ENCODE data around the gene WWP2. TPM values are rescaled to one million over a fixed set of nuclear protein-coding genes. Genes with fewer than 3 reads are reported as not detected.

WWP2 gene
- total and polyA plus RNA-seq, 9 donors = 22.5 to 49.4 (median 39.3) TPM

GRCh38 chr16:69840975-69841374, 78.8 kb downstream of the WWP2 start:
- no peaks in the 10 kb centered on the region for H3K36me3 ChIP-seq
- no peak for DNase-seq
- H3K4me1 ChIP-seq (ENCODE audit: insufficient read depth) = no peaks in the 10 kb centered on the region
- no peak overlapping the region for H3K4me3 ChIP-seq
- WGBS, 3 donors = 85 to 95% (median 91%) methylated on average over 2 of the region's 2 CpGs
- no peak overlapping the region for H3K27ac ChIP-seq
- H3K27me3 ChIP-seq = no peaks in the 10 kb centered on the region
- no peaks in the 10 kb centered on the region for H3K9me3 ChIP-seq
- TF ChIP-seq CTCF (IDR thresholded peaks at IDR 0.05) = no peak
- no peak for TF ChIP-seq EP300 (IDR thresholded peaks at IDR 0.05)
- intact Hi-C loops (cut with DNase I) = no loop called here

GRCh38 chr16:69844441-69844840, 82.3 kb downstream of the WWP2 start:
- H3K9me3 ChIP-seq = no peaks in the 10 kb centered on the region
- H3K27me3 ChIP-seq = no peaks in the 10 kb centered on the region
- peaks cover 7% of the 10 kb centered on the region for H3K4me1 ChIP-seq (ENCODE audit: insufficient read depth)
- 75 to 85% (median 77%) methylated on average over 8 of the region's 8 CpGs for WGBS, 3 donors
- no peaks in the 10 kb centered on the region for H3K36me3 ChIP-seq
- H3K27ac ChIP-seq = no peak overlapping the region
- no peak overlapping the region for H3K4me3 ChIP-seq
- no peak for TF ChIP-seq CTCF (IDR thresholded peaks at IDR 0.05)
- TF ChIP-seq POLR2A (IDR thresholded peaks at IDR 0.05) = no peak
- TF ChIP-seq EP300 (IDR thresholded peaks at IDR 0.05) = no peak
- intact Hi-C loops (cut with DNase I) = no loop called here
- no peak for DNase-seq

- Histone ChIP-seq H3K4me3 (no peak overlapping the region), H3K9me3 (no peaks in the 10 kb centered on the region), H3K36me3 (no peaks in the 10 kb centered on the region), H3K27ac (no peak overlapping the region), H3K27me3 (no peaks in the 10 kb centered on the region), H3K4me1 (ENCODE audit: insufficient read depth) (peaks cover 7% of the 10 kb centered on the region)
- intact Hi-C loops (cut with DNase I) = loop anchor here in 1 of 4 donors (5.0 kb wide), 1 partner anchor 82 kb away; no protein-coding TSS in a partner anchor
- TF ChIP-seq EP300 (IDR thresholded peaks at IDR 0.05) (no peak), POLR2A (IDR thresholded peaks at IDR 0.05) (no peak), CTCF (IDR thresholded peaks at IDR 0.05) (no peak)
- WGBS, 3 donors = 78 to 84% (median 80%) methylated on average over 6 of the region's 6 CpGs
- no peak for DNase-seq
These were observed 83.0 kb downstream of the WWP2 start for GRCh38 chr16:69845181-69845580.

- intact Hi-C loops (cut with DNase I) = loop anchor here in 1 of 4 donors (5.0 kb wide), 1 partner anchor 80 kb away; no protein-coding TSS in a partner anchor
- no peak for DNase-seq
- Histone ChIP-seq H3K27ac (no peak overlapping the region), H3K4me1 (ENCODE audit: insufficient read depth) (peaks cover 7% of the 10 kb centered on the region), H3K9me3 (no peaks in the 10 kb centered on the region), H3K36me3 (no peaks in the 10 kb centered on the region), H3K4me3 (no peak overlapping the region), H3K27me3 (no peaks in the 10 kb centered on the region)
- TF ChIP-seq EP300 (IDR thresholded peaks at IDR 0.05) (no peak), POLR2A (IDR thresholded peaks at IDR 0.05) (no peak), CTCF (IDR thresholded peaks at IDR 0.05) (no peak)
- WGBS, 3 donors = 89 to 91% (median 90%) methylated on average over 5 of the region's 5 CpGs
These were observed 85.5 kb downstream of the WWP2 start for GRCh38 chr16:69847643-69848042.

Measured in ovary (tissue), 9 donors.